DMS114 treated with DMSO at 0.1 percent for 48 hours (cell line): ENCODE results near the gene ATF5.
"Not testable (repeated sequence)": the region's sequence is repeated elsewhere in the genome, so short reads cannot be mapped to it uniquely, and the experiment has no call there.

Experiments
- DNase-seq: peaks from one replicate; lab custom pipeline; 2025; ENCODE audit not compliant: unreplicated experiment; lab: John Stamatoyannopoulos, UW

The ATF5 gene

DNA sequence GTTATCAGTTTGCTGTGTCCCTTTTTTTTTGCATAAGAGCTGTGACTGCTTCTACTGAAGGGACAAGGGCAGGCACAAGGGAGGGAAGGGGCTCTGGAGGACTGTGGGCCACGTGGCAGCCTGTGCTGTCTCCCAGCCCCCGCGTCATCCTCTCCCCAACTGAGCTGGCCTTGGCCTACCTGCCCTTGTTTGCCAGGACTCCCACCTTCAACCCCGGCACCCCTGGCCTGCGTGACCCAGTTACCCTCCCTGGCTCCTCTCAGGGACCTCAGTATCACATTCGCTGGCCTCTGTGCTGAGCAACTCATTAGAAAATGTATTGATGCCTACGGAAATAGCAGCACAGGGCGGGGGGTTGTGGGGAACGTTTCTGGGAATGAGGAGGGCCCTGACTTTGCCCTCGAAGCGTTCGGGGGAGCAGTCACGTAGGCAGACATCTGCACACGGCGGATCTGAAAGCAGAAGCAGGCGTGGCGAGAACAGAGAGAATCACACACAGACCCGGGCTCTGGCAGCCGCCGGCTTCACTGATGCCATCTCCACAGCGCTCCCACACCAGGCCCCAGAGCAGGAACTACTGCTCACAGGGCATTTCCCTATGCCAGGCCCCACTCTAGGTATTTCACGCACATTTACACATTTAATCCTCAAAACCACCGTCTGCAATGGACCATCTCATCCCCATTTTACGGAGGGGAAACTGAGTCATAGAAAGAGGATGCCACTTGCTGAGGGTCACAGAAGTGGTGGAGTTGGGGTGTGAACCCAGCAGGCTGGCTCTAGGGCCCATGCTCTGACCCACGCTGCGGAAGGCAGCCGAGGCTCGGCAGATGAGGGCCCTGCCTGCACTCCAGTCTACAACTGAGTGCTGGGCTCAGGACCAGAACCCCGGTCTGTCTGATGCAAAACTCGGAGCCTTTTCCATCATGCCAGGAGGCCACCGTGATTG, 5.7 kb upstream of the ATF5 start:
- DNase-seq = no peak

- no peak for DNase-seq
Observed at GRCh38 chr19:49924004-49924880, 4.8 kb upstream of the ATF5 start.

DNA sequence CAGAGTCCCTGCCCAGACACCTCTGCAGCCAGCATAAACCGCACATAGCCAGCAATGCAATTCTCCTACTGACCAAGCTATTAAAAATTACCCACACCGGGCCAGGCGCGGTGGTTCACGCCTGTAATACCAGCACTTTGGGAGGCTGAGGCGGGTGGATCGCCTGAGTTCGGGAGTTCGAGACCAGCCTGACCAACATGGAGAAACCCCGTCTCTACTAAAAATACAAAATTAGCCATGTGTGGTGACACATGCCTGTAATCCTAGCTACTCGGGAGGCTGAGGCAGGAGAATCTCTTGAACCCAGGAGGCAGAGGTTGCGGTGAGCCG, 4.2 kb upstream of the ATF5 start:
- DNase-seq = not testable (repeated sequence)

DNA sequence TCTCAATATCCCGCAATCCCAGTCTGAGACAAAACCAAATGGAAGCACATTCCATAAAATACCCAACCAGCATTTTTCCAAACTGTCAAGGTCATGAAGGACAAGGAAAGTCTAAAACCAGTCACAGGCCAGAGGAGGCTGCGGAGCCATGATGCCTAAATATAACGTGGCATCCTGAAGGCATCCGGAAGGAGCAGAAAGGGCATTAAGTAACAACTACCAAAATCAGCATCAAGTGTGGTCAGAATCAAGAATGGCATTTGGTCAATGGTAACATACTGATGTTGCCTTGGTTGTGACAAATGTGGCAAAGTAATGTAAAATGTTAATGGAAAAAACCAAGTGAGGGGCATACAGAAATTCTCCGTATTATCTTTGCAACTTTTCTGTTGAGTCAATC, 3.5 kb upstream of the ATF5 start:
- no peak for DNase-seq

DNA sequence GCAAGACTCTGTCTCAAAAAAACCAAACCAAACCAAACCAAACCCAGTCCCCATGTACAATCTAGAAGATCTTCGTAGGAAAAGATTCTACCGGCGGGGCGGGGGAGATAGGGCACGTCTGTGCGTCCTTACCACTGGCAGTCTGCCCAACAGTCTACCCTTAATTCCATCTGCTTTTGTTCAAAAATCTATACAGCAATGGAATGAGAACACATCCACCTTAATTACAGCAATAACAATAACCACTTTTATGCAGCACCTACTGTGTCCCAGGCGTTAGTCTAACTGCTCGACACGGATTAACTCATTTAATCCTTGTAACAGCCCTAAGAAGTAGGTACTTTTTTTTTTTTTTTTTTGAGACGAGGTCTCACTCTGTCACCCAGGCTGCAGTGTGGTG, 2.5 kb upstream of the ATF5 start:
- DNase-seq = no peak

- no peak for DNase-seq
Observed at GRCh38 chr19:49927526-49928264, 1.3 kb upstream of the ATF5 start.

DNA sequence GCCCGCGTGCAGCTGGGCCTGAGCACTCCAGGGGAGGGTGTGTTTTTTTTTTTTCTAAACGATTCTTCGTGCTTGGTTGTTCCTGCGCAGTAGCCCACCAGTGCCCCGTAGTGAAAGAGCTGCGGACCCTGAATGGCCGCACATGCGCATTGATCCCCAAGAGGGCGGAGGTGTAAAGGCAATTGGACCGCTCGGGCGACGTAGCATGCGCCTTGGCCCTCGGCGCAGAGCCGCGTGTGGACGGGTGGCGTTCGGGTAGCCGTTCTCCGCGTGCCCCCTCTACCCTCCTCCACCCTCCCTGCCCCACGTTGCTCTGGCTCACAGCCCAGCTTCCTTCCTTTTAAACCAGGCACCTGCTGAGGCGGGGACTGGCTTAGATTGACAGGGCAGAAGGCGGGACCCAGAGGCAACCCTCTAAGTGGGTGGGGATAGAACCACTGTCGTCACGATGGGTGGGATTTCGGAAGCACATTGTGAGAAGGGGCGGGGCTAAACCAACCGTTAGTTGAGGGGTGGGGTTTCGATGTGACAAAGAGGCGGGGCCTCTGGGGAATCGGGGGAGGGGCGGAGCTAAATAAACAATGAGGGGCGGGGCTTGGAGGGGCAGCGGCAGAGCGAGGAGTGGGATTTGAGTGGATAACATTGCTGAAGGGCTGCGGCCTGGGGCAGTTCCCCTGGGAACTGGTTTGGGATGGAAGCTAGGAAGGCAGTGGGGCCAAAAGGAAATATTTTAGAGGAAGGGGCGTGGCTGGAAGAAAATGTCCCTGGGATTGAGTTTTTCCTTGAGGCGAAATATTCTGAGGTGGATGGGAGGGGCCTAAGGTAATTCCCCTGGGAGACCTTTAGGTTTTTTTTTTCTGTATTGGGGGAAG, 842 bp downstream of the ATF5 start:
- DNase-seq = peak; percentile 75

DNA sequence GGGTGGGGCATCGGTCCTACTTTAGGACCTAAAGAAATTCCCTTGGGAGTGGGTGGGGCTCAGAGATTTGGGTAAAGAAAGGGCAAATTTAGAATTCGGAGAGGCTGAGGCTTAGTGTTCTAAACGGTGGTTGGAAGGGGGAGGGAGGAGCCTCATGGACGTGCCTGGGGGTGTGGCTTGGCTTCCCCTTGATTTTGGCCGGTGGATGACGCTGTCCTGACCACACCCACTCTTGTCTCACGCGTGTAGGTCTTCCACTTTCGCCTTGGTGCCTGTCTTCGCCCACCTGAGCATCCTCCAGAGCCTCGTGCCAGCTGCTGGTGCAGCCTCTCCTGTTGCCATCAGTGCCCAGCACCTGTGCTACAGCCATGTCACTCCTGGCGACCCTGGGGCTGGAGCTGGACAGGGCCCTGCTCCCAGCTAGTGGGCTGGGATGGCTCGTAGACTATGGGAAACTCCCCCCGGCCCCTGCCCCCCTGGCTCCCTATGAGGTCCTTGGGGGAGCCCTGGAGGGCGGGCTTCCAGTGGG, 1.5 kb downstream of the ATF5 start:
- DNase-seq = no peak

DNA sequence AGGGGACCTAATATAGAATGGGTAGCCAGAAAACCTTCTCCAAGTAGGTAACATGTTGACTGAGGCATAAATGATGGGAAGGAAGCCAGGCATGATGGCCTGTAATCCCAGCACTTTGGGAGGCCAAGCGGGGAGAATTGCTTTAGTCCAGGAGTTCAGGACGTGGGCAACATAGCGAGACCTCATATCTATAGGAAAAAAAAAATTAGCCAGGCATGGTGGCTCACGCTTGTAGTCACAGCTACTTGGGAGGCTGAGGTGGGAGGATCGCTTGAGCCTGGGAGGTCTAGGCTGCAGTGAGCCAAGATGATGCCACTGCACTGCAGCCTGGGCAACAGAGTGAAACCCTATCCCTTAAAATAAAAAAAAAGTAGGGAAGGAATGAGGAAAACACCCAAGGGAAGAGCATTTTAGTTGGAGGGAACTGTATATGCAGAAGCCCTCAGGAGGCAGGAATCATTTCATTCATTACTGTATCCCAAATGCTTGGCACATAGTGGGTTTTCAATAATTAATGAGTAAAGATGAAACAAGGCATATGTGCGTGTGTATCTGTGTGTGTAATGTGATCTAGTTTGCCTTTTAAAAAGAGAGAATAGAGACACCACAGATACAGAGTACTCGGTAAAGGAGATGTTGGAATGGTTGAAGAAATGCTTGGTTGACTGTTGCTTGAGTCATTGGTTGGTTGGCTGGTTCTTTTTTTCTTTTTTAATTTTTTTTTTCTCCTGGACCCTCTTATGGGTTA, 2.5 kb downstream of the ATF5 start:
- no peak for DNase-seq

DNA sequence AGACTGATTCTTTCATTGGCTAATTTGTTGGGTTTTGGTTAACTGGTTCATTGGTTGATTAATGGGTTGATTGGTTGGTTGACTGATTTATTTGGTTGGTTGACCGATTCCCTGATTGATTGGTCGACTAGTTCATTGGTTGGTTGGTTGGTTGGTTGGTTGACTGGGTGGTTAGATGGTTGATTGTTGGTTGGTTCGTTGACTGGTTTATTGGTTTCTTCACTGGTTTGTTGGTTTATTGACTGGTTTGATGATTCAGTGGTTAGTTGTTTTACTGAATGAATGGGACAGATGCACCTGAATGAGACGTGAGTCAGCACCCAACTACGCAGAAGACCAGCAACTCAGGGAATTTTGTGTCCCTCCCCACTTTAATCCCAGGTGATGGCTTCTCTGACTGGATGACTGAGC, 3.0 kb downstream of the ATF5 start:
- DNase-seq = no peak

- no peak for DNase-seq
Observed at GRCh38 chr19:49932731-49933131, 3.7 kb downstream of the ATF5 start.

- DNase-seq = no peak
Observed at GRCh38 chr19:49933643-49934042, 4.6 kb downstream of the ATF5 start.

- no peak for DNase-seq
Observed at GRCh38 chr19:49936549-49936948, 7.5 kb downstream of the ATF5 start.

DNA sequence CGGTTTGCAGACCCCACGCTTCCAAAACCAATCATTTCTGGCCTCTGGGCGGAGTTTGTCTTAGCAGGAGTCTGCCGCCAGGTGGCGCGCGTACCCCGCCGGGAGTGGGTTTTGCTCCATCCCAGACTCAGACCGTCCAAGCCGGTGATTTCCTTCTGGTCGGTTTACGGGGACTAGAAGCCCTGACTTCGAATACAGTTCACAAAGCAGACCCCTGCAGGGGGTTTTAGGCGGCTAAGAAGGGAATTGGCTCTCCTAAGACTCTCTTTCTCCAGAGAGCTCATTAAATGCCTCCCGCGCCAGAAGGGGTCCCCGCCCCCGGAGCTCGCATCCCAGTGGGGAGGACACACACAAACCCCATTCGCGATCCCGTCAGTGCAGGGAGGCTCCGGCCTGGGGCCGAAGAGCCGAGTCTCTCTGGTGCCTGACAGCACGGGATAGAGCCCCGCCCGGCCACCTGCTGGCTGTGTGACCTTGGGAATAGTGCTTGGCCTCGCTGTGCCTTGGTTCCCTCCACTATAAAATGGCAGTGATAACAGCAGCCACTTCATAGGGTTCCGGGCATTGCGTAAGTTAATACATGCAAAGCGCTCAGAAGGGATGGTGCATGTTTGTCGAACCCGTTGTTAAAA, 8.9 kb downstream of the ATF5 start:
- DNase-seq = peak; percentile 63

DNA sequence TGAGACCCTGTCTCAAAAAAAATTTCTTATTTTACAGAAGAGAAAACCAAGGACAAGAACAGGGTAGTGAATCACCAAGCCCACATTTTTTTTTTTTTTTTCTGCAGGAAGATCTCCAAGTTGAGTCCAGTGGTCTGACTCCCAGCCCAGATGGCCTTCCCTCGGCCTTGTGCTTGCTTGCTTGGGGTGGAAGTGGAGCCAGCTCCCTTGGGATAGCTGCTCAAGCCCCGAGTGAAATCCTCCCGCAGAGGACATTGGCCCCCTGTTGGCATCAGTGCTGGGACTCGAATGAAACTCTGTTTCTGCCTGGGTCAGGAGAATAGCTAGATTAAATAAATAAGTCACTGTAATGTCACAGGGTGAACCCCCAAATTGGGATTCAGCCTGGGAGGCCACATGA, 9.7 kb downstream of the ATF5 start:
- DNase-seq = no peak

DNA sequence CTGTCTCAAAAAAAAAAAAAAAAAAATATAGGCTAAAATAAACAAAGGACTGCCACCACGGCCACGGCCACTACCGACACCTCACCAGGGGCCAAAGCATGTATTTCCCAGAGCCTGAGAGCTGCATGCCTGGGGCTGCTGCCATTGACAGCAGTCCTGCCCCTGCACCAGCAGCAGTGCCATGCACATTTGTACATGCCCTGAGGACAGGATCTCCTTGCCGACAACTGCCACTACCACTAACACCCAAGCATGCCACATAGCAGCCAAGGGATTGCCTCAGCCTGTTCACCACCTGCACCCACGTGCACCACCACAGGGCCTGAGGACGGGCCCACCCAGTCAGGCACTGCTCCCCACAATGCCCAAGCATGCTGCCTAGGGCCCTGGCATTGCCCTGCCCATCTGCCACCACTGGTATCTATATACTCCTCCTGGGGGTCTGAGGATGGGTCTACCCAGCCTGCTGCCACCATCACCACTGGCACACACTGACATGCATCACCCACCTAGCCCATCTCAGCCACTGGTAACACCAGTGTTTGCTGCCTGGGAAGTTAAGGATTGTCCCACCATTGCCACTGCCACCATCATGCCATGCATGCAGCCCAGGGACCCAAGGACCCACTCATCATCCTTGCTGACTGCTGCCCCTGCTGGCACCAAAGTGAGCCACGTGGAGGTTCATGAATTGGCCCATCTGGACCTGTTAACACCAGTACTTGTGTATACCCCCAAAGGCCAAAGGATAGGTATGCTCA, 10.9 kb downstream of the ATF5 start:
- DNase-seq = no peak

DNA sequence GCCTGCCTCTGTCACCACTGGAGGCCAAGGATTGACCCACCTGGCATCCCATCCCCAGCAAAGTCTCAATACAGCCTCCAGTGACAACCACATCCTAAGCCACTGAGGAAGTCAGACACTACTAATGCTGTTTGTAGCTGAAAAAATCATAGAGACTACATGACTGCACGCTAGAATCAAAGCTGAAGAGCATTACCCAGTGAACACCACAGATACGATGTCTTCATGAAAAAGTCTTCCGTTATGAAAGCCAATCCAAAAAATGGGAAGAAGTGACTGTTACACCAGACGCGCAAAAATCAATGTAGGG, 11.4 kb downstream of the ATF5 start:
- no peak for DNase-seq

DNA sequence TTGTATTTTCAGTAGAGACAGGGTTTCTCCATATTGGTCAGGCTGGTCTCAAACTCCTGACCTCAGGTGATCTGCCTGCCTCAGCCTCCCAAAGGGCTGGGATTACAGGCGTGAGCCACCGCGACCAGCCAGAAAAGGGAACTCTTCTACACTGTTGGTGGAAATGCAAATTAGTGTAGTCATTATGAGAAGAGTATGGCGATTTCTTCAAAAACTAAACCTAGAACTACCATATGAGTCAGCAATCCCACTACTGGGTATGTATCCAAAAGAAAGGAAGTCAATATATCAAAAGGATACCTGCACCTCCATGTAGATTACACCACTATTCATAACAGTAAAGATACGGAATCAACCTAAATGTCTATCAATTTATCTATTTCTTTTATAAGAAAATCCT, 15.6 kb downstream of the ATF5 start:
- DNase-seq = not testable (repeated sequence)

GRCh38 chr19:49946415-49946814, 17.4 kb downstream of the ATF5 start:
- no peak for DNase-seq
